ENCODE data around the gene UQCRHL. TPM values are rescaled to one million over a fixed set of nuclear protein-coding genes. Genes with fewer than 3 reads are reported as not detected.

The UQCRHL gene
- total and polyA plus RNA-seq, 2 experiments from 2014 or later, result 2.3 to 3.0 TPM

DNA sequence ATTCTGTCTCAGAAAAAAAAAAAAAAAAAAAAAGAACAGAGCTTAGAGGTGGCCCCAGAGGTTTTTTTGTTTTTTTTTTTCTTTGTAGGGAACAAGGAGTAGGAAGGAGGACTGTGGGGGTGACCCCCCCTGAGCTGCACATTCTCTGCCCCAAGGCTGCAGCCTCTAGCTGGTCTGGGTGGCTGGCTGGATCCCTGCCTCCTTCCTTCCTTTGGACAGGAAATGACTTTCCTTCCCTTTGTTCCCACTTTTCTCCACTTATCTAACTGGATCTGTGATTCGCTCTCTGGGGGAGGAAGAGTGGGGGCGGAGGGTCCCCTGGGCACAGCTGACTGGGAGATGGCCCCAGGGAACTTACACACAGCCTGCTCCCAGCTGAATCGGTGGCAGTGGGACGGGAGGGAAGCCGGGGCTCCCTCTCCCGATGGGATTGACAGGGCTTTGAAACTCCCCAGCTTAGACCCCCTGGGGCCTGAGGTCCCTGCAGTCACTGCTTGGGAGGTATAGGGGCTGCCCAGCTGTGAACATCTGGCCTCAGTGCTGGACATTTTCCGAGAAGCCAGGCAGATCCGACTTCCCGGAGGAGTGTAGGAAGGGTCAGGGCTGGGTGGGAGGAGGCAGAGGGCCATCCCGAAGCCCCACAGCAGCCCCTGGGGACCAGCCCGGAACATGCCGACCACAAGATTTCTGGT lies 46.8 kb downstream of the UQCRHL start (continued):
- TF ChIP-seq ZNF462 (CRISPR knock-in tag; IDR thresholded peaks at IDR 0.05), result no peak

GRCh38 chr1:15758953-15759661 lies 48.3 kb downstream of the UQCRHL start:
- Mint-ChIP-seq H3K4me1 (peaks cover 53% of the 10 kb centered on the region), H3K36me3 (ENCODE audit: low read depth) (peaks cover 25% of the 10 kb centered on the region), H3K4me3 (peak overlapping the region; percentile 92), H3K9me3 (no peaks in the 10 kb centered on the region; the same call in 2 of the 3 replicates), H3K27ac (peak overlapping the region; percentile 77; the same call in 1 of the 2 replicates), H3K27me3 (ENCODE audit: insufficient read depth, low read depth, poor library complexity) (peaks cover 30% of the 10 kb centered on the region)
- Histone ChIP-seq H3F3A (replicated peaks; ENCODE audit: low read depth) (peaks cover 38% of the 10 kb centered on the region), H3K4me1 (ENCODE audit: insufficient read depth) (peaks cover 43% of the 10 kb centered on the region), H3K4me2 (peak overlapping the region; percentile 98), H4K20me1 (replicated peaks; ENCODE audit: insufficient read depth) (peaks cover 25% of the 10 kb centered on the region), H2AFZ (no peak overlapping the region), H3K36me3 (ENCODE audit: insufficient read depth) (no peaks in the 10 kb centered on the region), H3K27me3 (ENCODE audit: insufficient read depth) (no peaks in the 10 kb centered on the region), H3K79me2 (replicated peaks; ENCODE audit: insufficient read depth) (peaks cover 52% of the 10 kb centered on the region), H3K9me2 (ENCODE audit: insufficient read depth) (no peaks in the 10 kb centered on the region), H3K4me3 (peak overlapping the region; percentile 92), H3K27ac (ENCODE audit: low read depth) (peak overlapping the region; percentile 72)
- DNase-seq (ENCODE audit: low spot score), result peak; percentile 58
- peak; percentile 9 for ATAC-seq
- TF ChIP-seq STAT1 (IDR thresholded peaks at IDR 0.05; ENCODE audit: unreplicated experiment), result no peak
- no peak for TF ChIP-seq EZH2 (IDR thresholded peaks at IDR 0.05; ENCODE audit: low read depth, unreplicated experiment)
- no peak for TF ChIP-seq NANOG (IDR thresholded peaks at IDR 0.05; ENCODE audit: borderline replicate concordance)
- no peak for TF ChIP-seq ZNF114 (CRISPR knock-in tag; IDR thresholded peaks at IDR 0.05)
- TF ChIP-seq, protein P1, sequence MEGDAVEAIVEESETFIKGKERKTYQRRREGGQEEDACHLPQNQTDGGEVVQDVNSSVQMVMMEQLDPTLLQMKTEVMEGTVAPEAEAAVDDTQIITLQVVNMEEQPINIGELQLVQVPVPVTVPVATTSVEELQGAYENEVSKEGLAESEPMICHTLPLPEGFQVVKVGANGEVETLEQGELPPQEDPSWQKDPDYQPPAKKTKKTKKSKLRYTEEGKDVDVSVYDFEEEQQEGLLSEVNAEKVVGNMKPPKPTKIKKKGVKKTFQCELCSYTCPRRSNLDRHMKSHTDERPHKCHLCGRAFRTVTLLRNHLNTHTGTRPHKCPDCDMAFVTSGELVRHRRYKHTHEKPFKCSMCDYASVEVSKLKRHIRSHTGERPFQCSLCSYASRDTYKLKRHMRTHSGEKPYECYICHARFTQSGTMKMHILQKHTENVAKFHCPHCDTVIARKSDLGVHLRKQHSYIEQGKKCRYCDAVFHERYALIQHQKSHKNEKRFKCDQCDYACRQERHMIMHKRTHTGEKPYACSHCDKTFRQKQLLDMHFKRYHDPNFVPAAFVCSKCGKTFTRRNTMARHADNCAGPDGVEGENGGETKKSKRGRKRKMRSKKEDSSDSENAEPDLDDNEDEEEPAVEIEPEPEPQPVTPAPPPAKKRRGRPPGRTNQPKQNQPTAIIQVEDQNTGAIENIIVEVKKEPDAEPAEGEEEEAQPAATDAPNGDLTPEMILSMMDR (conservative IDR thresholded peaks at IDR 0.05; ENCODE audit: low read depth in 2 of 2), result no peak
- no peak for TF ChIP-seq ZNF331 (CRISPR knock-in tag; IDR thresholded peaks at IDR 0.05; ENCODE audit: low read depth)
- TF ChIP-seq, protein P2, sequence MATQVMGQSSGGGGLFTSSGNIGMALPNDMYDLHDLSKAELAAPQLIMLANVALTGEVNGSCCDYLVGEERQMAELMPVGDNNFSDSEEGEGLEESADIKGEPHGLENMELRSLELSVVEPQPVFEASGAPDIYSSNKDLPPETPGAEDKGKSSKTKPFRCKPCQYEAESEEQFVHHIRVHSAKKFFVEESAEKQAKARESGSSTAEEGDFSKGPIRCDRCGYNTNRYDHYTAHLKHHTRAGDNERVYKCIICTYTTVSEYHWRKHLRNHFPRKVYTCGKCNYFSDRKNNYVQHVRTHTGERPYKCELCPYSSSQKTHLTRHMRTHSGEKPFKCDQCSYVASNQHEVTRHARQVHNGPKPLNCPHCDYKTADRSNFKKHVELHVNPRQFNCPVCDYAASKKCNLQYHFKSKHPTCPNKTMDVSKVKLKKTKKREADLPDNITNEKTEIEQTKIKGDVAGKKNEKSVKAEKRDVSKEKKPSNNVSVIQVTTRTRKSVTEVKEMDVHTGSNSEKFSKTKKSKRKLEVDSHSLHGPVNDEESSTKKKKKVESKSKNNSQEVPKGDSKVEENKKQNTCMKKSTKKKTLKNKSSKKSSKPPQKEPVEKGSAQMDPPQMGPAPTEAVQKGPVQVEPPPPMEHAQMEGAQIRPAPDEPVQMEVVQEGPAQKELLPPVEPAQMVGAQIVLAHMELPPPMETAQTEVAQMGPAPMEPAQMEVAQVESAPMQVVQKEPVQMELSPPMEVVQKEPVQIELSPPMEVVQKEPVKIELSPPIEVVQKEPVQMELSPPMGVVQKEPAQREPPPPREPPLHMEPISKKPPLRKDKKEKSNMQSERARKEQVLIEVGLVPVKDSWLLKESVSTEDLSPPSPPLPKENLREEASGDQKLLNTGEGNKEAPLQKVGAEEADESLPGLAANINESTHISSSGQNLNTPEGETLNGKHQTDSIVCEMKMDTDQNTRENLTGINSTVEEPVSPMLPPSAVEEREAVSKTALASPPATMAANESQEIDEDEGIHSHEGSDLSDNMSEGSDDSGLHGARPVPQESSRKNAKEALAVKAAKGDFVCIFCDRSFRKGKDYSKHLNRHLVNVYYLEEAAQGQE (IDR thresholded peaks at IDR 0.05; ENCODE audit: unreplicated experiment), result no peak
- TF ChIP-seq POLR2AphosphoS5 (IDR thresholded peaks at IDR 0.05; ENCODE audit: low read depth), result no peak
- no peak for TF ChIP-seq ETS1 (IDR thresholded peaks at IDR 0.05)
- TF ChIP-seq JUNB (IDR thresholded peaks at IDR 0.05; ENCODE audit: unreplicated experiment), result no peak
